RWPE2 (cell line): ENCODE data around the gene BCL2.

ENCODE experiments used
- ATAC-seq: fragments of 200-7000 bp; cut with Tn5 transposase; 3 replicates; pipeline ENCODE4 v1.9.1; 2021; ENCODE audit warnings: low read depth
- DNase-seq: peaks from one replicate; pipeline ENCODE4 v3.0.0-alpha.2; 2020; ENCODE audit warnings: low spot score
- H3K27ac ChIP-seq: fragments of 450-650 bp; 2 replicates; pipeline ENCODE4 v1.5.1; 2017; ENCODE audit warnings: mild to moderate bottlenecking; ENCODE audit not compliant: poor library complexity, severe bottlenecking
- H3K27me3 ChIP-seq: fragments of 250-450 bp; sonication (Bioruptor Pico); 2 replicates; pipeline ENCODE4 v1.5.1; 2021; ENCODE audit warnings: mild to moderate bottlenecking, moderate library complexity; ENCODE audit not compliant: insufficient read depth, poor library complexity, severe bottlenecking
- H3K36me3 ChIP-seq: fragments of 250-450 bp; sonication (Bioruptor Pico); 2 replicates; pipeline ENCODE4 v1.5.1; 2020; ENCODE audit warnings: low read depth, mild to moderate bottlenecking, moderate library complexity
- H3K4me1 ChIP-seq: fragments of 250-450 bp; sonication (Bioruptor Pico); 2 replicates; pipeline ENCODE4 v1.5.1; 2021; ENCODE audit warnings: mild to moderate bottlenecking, moderate library complexity; ENCODE audit not compliant: insufficient read depth, poor library complexity, severe bottlenecking
- H3K4me3 ChIP-seq: fragments of 250-450 bp; sonication (Bioruptor Pico); 2 replicates; pipeline ENCODE4 v1.5.1; 2021; ENCODE audit warnings: mild to moderate bottlenecking, moderate library complexity; ENCODE audit not compliant: severe bottlenecking
- H3K9me3 ChIP-seq: fragments of 250-450 bp; sonication (Bioruptor Pico); 2 replicates; pipeline ENCODE4 v1.5.1; 2021; ENCODE audit warnings: mild to moderate bottlenecking, moderate library complexity; ENCODE audit not compliant: severe bottlenecking
- CTCF ChIP-seq: fragments of 450-650 bp; IDR thresholded peaks from one replicate; pipeline ENCODE4 v1.5.1; 2017; ENCODE audit warnings: mild to moderate bottlenecking, moderate library complexity; ENCODE audit not compliant: poor library complexity, severe bottlenecking

BCL2 gene

GRCh38 chr18:63169853-63170252, 149.7 kb downstream of the BCL2 start:
- no peak for TF ChIP-seq CTCF
- no peak overlapping the region for H3K4me3 ChIP-seq
- H3K27ac ChIP-seq, result no peak overlapping the region
- no peaks in the 10 kb centered on the region for H3K36me3 ChIP-seq
- DNase-seq (no peak), ATAC-seq (no peak)
- H3K4me1 ChIP-seq, result no peaks in the 10 kb centered on the region
- H3K9me3 ChIP-seq, result no peaks in the 10 kb centered on the region
- no peaks in the 10 kb centered on the region for H3K27me3 ChIP-seq

- Histone ChIP-seq H3K4me3 (no peak overlapping the region), H3K27ac (no peak overlapping the region), H3K27me3 (no peaks in the 10 kb centered on the region), H3K9me3 (no peaks in the 10 kb centered on the region), H3K36me3 (no peaks in the 10 kb centered on the region), H3K4me1 (no peaks in the 10 kb centered on the region)
- TF ChIP-seq CTCF, result no peak
- no peak for DNase-seq
- ATAC-seq, result no peak
These were observed 151.3 kb downstream of the BCL2 start for GRCh38 chr18:63168287-63168686.

GRCh38 chr18:63166142-63166541, 153.4 kb downstream of the BCL2 start:
- no peak for ATAC-seq
- DNase-seq, result no peak
- H3K9me3 ChIP-seq, result no peaks in the 10 kb centered on the region
- no peak overlapping the region for H3K27ac ChIP-seq
- H3K4me3 ChIP-seq, result no peak overlapping the region
- TF ChIP-seq CTCF, result no peak
- H3K36me3 ChIP-seq, result no peaks in the 10 kb centered on the region
- no peaks in the 10 kb centered on the region for H3K27me3 ChIP-seq
- peaks cover 7% of the 10 kb centered on the region for H3K4me1 ChIP-seq

GRCh38 chr18:63164396-63164795, 155.2 kb downstream of the BCL2 start:
- Histone ChIP-seq H3K36me3 (no peaks in the 10 kb centered on the region), H3K27ac (no peak overlapping the region), H3K4me3 (no peak overlapping the region), H3K9me3 (no peaks in the 10 kb centered on the region), H3K27me3 (no peaks in the 10 kb centered on the region), H3K4me1 (peaks cover 7% of the 10 kb centered on the region)
- no peak for TF ChIP-seq CTCF
- DNase-seq (no peak), ATAC-seq (no peak)

- Histone ChIP-seq H3K27ac (no peak overlapping the region), H3K27me3 (no peaks in the 10 kb centered on the region), H3K4me1 (peaks cover 7% of the 10 kb centered on the region), H3K36me3 (no peaks in the 10 kb centered on the region), H3K4me3 (no peak overlapping the region), H3K9me3 (no peaks in the 10 kb centered on the region)
- DNase-seq (no peak), ATAC-seq (no peak)
- no peak for TF ChIP-seq CTCF
These were observed 157.1 kb downstream of the BCL2 start for GRCh38 chr18:63162271-63163014.
